Measurements from ENCODE around the gene HEXB. TPM values are rescaled to one million over a fixed set of nuclear protein-coding genes. Genes with fewer than 3 reads are reported as not detected.
"Not testable (repeated sequence)": the region's sequence is repeated elsewhere in the genome, so short reads cannot be mapped to it uniquely, and the experiment has no call there.

HEXB gene
- total and polyA plus RNA-seq, 2 donors from 2014 or later = 113 to 184 TPM

DNA sequence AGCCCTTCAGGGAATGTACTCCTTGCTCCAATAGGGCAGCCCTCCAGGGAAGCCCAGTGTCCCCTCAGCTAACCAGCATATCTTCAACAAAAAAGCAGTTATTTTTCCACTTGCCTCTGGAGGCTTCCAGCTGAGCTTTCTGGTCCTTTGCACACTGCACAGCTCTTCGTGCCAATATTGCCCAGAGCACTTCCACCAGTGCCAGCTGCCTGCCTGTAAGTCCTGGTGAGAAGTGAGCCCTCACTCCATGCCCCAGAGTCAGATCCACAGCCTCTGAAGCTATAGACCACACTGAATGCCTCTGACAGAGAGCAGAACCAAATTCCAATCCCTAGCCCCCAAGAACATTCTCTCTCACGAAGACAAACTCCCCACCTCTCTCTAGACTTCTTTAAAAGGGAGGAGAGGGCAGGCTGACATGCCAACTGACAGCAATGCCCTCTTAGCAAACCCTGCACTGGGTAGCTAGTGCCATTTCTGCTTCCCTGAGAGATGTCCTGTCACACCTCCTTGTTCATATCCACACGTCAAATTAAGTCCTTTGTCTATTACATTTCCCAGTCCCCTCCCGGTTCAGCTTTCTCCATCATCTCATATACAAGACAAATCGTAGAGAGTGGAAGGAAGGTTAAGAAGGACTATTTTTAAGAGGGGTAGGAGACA, 12.7 kb upstream of the HEXB start:
- DNase-seq (no peak), FAIRE-seq (no peak)
- Histone ChIP-seq H3K27me3 (ENCODE audit: control insufficient read depth, insufficient read depth, low read length) (no peaks in the 10 kb centered on the region), H3K9ac (ENCODE audit: low read length in 3 of 3) (no peak overlapping the region), H3K36me3 (ENCODE audit: control insufficient read depth in 2 of 3, insufficient read depth in 3 of 3, low read length in 3 of 3) (no peaks in the 10 kb centered on the region), H3K9me3 (ENCODE audit: control insufficient read depth in 2 of 3, insufficient read depth in 1 of 3, low read length in 3 of 3) (no peaks in the 10 kb centered on the region), H3K4me3 (ENCODE audit: low read length in 3 of 3) (no peak overlapping the region), H3K4me1 (ENCODE audit: control insufficient read depth in 2 of 3, insufficient read depth in 2 of 3, low read depth in 1 of 3, low read length in 3 of 3) (peaks cover 0 to 2% (median 0%) of the 10 kb centered on the region in 3 donors), H3K27ac (ENCODE audit: low read depth in 2 of 2, low read length in 2 of 2) (no peak overlapping the region)
- intact Hi-C loops (cut with DNase I) = no loop called here
- TF ChIP-seq, protein P1, sequence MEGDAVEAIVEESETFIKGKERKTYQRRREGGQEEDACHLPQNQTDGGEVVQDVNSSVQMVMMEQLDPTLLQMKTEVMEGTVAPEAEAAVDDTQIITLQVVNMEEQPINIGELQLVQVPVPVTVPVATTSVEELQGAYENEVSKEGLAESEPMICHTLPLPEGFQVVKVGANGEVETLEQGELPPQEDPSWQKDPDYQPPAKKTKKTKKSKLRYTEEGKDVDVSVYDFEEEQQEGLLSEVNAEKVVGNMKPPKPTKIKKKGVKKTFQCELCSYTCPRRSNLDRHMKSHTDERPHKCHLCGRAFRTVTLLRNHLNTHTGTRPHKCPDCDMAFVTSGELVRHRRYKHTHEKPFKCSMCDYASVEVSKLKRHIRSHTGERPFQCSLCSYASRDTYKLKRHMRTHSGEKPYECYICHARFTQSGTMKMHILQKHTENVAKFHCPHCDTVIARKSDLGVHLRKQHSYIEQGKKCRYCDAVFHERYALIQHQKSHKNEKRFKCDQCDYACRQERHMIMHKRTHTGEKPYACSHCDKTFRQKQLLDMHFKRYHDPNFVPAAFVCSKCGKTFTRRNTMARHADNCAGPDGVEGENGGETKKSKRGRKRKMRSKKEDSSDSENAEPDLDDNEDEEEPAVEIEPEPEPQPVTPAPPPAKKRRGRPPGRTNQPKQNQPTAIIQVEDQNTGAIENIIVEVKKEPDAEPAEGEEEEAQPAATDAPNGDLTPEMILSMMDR (IDR thresholded peaks at IDR 0.05; ENCODE audit: borderline replicate concordance, extremely low read depth, insufficient read depth) = no peak

DNA sequence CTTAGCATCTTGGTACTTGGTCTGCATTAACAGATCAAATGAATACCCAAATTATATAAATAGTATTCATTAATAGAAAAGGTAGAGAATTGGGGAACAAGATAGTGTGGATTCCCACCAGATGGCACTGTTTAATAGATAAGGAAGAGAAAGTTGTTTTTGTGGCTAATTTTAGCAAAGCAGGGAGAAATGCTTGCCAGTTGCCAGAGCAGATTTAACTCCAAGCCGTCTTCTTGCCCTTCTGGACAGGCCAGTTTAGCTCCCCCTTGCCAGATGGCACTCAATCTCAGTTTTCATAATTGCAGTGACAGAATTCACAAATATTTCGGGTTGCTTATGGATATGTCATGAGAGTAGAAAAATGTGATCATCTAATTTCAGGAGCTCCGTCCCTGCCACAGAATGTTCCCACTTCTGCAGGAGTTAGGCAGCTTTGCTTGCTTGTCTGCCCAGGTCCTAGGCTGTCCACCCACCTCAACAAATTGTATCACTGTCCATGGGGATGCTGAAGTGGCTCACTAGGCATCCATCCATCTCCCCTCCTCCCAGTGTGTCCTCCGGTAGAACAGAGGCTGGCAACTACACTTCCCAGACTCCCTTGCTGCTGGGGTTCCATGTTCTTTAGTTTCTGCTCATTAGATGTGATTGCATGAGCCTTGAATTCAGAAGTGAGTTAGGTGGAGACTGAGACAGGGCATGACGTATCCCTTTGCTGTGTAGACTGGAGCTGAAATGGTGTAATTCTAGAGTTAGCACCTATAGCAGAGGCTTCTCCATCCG, 11.8 kb upstream of the HEXB start:
- H3K9ac ChIP-seq (ENCODE audit: low read length in 3 of 3) = no peak overlapping the region
- FAIRE-seq = no peak
- intact Hi-C loops (cut with DNase I) = no loop called here
- H3K9me3 ChIP-seq (ENCODE audit: control insufficient read depth in 2 of 3, insufficient read depth in 1 of 3, low read length in 3 of 3) = no peaks in the 10 kb centered on the region
- H3K36me3 ChIP-seq (ENCODE audit: control insufficient read depth in 2 of 3, insufficient read depth in 3 of 3, low read length in 3 of 3) = no peaks in the 10 kb centered on the region
- H3K27me3 ChIP-seq (ENCODE audit: control insufficient read depth, insufficient read depth, low read length) = no peaks in the 10 kb centered on the region
- H3K27ac ChIP-seq (ENCODE audit: low read depth in 2 of 2, low read length in 2 of 2) = no peak overlapping the region
- TF ChIP-seq, protein P1 (IDR thresholded peaks at IDR 0.05; ENCODE audit: borderline replicate concordance, extremely low read depth, insufficient read depth) = peak; percentile 37
- H3K4me1 ChIP-seq (ENCODE audit: control insufficient read depth in 2 of 3, insufficient read depth in 2 of 3, low read depth in 1 of 3, low read length in 3 of 3) = peaks cover 0 to 2% (median 0%) of the 10 kb centered on the region in 3 donors
- DNase-seq = peak in 1 of 5 donors; percentile 51
- peak overlapping the region in 2 of 3 donors; percentile 3 to 15 for H3K4me3 ChIP-seq (ENCODE audit: low read length in 3 of 3)

DNA sequence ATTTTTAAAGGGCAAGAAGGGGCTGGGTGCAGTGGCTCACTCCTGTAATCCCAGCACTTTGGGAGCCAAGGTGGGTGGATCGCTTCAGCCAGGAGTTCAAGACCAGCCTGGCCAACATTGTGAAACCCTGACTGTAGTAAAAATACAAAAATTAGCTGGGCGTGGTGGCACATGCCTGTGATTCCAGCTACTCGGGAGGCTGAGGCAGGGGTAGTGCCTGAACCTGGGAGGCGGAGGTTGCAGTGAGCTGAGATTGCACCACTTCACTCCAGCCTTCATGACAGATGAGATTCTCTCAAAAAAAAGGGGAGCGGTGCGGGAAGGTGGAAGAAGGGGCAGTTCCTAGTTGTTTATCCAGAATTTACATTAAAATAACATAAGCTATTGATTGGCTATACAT, 8.6 kb upstream of the HEXB start:
- H3K27ac ChIP-seq (ENCODE audit: low read depth in 2 of 2, low read length in 2 of 2); intact Hi-C loops (cut with DNase I); H3K4me3 ChIP-seq (ENCODE audit: low read length in 3 of 3); H3K4me1 ChIP-seq (ENCODE audit: control insufficient read depth in 2 of 3, insufficient read depth in 2 of 3, low read depth in 1 of 3, low read length in 3 of 3); H3K36me3 ChIP-seq (ENCODE audit: control insufficient read depth in 2 of 3, insufficient read depth in 3 of 3, low read length in 3 of 3); H3K9ac ChIP-seq (ENCODE audit: low read length in 3 of 3); FAIRE-seq; DNase-seq; H3K9me3 ChIP-seq (ENCODE audit: control insufficient read depth in 2 of 3, insufficient read depth in 1 of 3, low read length in 3 of 3); H3K27me3 ChIP-seq (ENCODE audit: control insufficient read depth, insufficient read depth, low read length): not testable (repeated sequence)

DNA sequence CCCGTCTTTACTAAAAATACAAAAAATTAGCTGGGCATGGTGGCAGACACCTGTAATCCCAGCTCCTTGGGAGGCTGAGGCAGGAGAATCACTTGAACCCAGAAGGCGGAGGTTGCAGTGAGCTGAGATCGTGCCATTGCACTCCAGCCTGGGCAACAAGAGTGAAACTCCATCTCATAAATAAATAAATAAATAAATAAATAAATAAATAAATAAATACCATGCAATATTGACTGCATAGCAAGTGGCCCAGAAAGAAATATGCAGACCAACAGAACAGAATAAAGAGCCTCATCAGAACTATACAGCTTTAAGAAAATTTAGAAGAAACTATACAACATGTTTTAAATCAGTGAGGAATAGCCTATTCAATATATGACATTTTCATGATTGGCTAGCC, 6.9 kb upstream of the HEXB start:
- H3K4me1 ChIP-seq (ENCODE audit: control insufficient read depth in 2 of 3, insufficient read depth in 2 of 3, low read depth in 1 of 3, low read length in 3 of 3); H3K36me3 ChIP-seq (ENCODE audit: control insufficient read depth in 2 of 3, insufficient read depth in 3 of 3, low read length in 3 of 3); H3K27me3 ChIP-seq (ENCODE audit: control insufficient read depth, insufficient read depth, low read length); FAIRE-seq; H3K27ac ChIP-seq (ENCODE audit: low read depth in 2 of 2, low read length in 2 of 2); DNase-seq; H3K9me3 ChIP-seq (ENCODE audit: control insufficient read depth in 2 of 3, insufficient read depth in 1 of 3, low read length in 3 of 3); H3K9ac ChIP-seq (ENCODE audit: low read length in 3 of 3); intact Hi-C loops (cut with DNase I); H3K4me3 ChIP-seq (ENCODE audit: low read length in 3 of 3): not testable (repeated sequence)

DNA sequence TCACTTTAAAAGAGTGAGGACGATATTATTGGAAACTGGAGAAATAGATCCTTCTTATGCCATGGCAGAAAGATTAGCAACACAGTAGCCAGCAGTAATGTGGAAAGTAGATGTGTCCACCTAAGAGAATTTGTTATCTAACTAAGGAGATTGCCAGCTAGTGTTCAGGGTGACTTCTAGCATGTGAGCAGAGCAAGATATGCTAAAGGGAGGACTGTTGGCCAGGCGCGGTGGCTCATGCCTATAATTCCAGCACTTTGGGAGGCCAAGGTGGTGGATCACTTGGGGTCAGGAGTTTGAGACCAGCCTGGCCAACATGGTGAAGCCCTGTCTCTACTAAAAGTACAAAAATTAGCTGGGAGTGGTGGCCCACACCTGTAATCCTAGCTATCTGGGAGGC, 5.7 kb upstream of the HEXB start:
- H3K9ac ChIP-seq (ENCODE audit: low read length in 3 of 3); H3K36me3 ChIP-seq (ENCODE audit: control insufficient read depth in 2 of 3, insufficient read depth in 3 of 3, low read length in 3 of 3); FAIRE-seq; H3K27ac ChIP-seq (ENCODE audit: low read depth in 2 of 2, low read length in 2 of 2); intact Hi-C loops (cut with DNase I); DNase-seq; H3K4me3 ChIP-seq (ENCODE audit: low read length in 3 of 3); H3K9me3 ChIP-seq (ENCODE audit: control insufficient read depth in 2 of 3, insufficient read depth in 1 of 3, low read length in 3 of 3); H3K4me1 ChIP-seq (ENCODE audit: control insufficient read depth in 2 of 3, insufficient read depth in 2 of 3, low read depth in 1 of 3, low read length in 3 of 3); H3K27me3 ChIP-seq (ENCODE audit: control insufficient read depth, insufficient read depth, low read length): not testable (repeated sequence)

All from kidney (tissue), 14 donors.